GF-D8 (cell line): Measurements from ENCODE around the gene TOM1L1.

Experiments
- DNase-seq: peaks from one replicate; lab custom pipeline; 2025; lab: John Stamatoyannopoulos, UW

Gene TOM1L1

DNA sequence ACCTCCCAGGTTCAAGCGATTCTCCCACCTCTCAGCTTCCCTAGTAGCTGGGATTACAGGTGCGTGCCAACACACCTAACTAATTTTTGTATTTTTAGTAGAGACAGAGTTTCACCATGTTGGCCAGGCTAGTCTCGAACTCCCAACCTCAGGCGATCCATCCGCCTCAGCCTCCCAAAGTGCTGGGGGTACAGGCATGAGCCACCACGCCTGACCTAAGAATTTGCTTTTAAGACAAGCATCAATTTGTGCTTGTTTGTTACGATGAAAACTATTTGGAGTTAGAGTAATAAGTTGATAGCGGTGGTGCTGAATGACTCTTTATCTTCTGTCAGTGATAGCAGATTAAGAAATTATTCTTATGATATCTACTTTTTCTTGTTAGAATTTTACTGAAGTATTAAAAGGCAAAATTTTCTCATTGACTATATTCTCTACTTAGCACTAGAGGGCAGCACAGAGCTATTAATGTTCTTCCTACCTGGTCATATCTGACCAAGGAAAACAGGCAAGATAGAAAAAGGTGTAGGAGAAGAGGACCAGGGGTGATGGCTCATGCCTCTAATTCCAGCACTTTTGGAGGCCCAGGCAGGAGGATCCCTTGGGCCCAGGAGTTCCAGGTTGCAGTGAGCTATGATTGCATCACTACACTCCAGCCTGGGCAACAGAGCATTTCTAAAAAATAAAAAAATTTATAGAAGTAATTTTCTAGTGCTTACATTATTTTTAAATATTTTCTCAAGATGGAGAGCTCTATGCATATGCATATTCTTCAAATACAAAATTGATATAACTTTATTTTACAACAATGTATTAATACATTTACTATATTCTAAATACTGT is 92.4 kb downstream of the TOM1L1 start:
- DNase-seq, result peak; percentile 25

DNA sequence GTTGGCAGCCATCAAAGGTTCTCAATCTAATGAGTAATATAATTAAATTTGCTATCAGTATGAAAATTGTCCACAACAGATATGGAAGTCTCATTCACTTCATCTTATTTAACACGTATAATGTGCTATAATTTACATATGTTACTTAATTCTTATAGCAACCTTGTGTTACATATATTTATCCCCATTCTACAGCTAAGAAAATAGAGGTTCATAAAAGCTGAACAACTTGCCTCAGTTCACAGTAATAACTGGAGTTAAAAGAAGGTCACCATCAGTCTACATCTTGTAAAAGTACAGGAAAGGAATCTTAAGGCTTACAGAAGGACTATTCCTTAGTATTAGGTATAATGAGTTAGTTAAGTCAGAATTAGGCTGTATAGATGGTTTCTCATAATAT is 95.8 kb downstream of the TOM1L1 start:
- no peak for DNase-seq

DNA sequence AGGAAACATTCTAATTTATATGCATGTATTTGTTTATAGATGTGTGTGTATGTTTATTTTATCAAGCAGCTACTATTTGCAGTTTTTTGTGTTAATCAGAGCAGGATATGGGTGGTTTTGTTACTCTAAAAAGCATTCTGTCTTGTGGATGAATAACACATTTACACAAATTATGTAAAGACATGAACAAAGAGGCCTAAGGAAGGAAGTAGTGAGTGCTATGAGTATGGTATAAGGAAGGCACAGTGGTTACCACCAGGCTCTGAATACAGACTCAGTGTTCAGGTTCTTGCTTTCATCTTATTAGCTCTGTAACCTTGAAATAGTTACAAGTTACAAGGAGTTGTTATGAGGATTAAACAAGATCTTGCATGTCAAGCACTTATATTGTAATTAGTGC is 101.8 kb downstream of the TOM1L1 start:
- no peak for DNase-seq

DNA sequence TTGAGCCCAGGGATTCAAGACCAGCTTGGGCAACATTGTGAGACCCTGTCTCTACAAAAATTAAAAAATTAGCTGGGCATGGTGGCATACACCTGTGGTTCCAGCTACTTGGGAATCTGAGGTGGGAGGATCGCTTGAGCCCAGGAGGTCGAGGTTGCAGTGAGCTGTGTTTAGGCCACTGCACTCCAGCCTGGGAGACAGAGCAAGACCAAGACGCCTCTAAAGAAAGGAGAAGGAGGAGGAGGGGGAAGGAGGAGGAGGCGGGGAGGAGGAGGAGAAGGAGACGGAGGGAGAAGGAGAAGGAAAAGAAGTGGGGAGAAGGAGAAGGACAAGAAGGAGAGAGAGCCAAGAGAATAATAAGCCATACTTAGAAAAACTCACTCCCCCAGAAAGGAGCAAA is 103.8 kb downstream of the TOM1L1 start:
- DNase-seq, result no peak

DNA sequence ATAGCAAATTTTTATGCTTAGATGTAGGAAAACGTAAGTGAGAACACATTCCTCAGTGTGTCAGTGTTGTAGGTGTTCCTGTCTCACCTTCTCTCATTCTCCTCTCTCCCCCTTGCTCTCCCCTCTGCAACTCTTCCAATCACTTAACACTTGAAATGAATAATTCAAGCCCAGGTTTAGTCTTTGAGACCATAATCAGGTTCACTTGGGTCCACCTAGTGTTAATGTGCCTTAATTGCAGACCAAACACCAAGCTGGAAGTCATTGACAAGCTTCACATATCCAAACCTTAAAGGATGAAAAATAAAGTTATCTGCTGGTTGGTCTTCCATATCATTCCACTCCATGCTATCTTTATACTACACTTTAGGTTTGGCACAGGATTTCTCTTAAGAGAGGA is 104.9 kb downstream of the TOM1L1 start:
- DNase-seq, result no peak
